Keratinocyte (primary cell): ENCODE results near the gene NEGR1. TPM values are rescaled to one million over a fixed set of nuclear protein-coding genes. Genes with fewer than 3 reads are reported as not detected.
A peak's percentile ranks its signal among the peaks of the same experiment; 100 is the strongest.

Experiments used
- DNase-seq: peaks from one replicate; pipeline ENCODE4 v3.0.0-alpha.2; 2011; ENCODE audit warnings: low read depth, missing footprints, low spot score
- FAIRE-seq: peaks from 2 replicates; lab custom pipeline; 2011; peaks lifted over from hg19 to GRCh38; lab: Jason Lieb, UNC
- H2AFZ ChIP-seq: 2 replicates; pipeline ENCODE4 v1.6.0; 2012; ENCODE audit warnings: low read length, control low read depth, inconsistent platforms; ENCODE audit not compliant: control insufficient read depth
- H3K27ac ChIP-seq: 2 replicates; pipeline ENCODE4 v1.5.1; 2011; ENCODE audit warnings: low read length; ENCODE audit not compliant: control insufficient read depth, insufficient read depth
- H3K27me3 ChIP-seq: 3 replicates; pipeline ENCODE4 v1.6.0; 2011; ENCODE audit warnings: low read length; ENCODE audit not compliant: control insufficient read depth, insufficient read depth; ENCODE audit errors: extremely low read depth
- H3K36me3 ChIP-seq, 2 experiments: 2 replicates in 1 of 2; 3 replicates in 1 of 2; pipeline ENCODE4 v1.5.1; 2011; ENCODE audit warnings: low read length in 2 of 2, mild to moderate bottlenecking in 1 of 2; ENCODE audit not compliant: control insufficient read depth in 2 of 2, insufficient read depth in 2 of 2; ENCODE audit errors: extremely low read depth in 1 of 2
- H3K4me1 ChIP-seq: 3 replicates; pipeline ENCODE4 v1.5.1; 2011; ENCODE audit warnings: low read length; ENCODE audit not compliant: control insufficient read depth, insufficient read depth; ENCODE audit errors: extremely low read depth
- H3K4me2 ChIP-seq: 3 replicates; pipeline ENCODE4 v1.6.0; 2011; ENCODE audit warnings: low read depth, low read length; ENCODE audit not compliant: control insufficient read depth, insufficient read depth; ENCODE audit errors: extremely low read depth
- H3K4me3 ChIP-seq, 3 experiments: fragments of 200-600 bp in 1 of 3; sonication (generic) in 1 of 3; 2 replicates in 2 of 3; 3 replicates in 1 of 3; pipeline ENCODE4 v1.5.1; 2011 to 2016; ENCODE audit warnings: low read length in 3 of 3, mild to moderate bottlenecking in 3 of 3, control low read depth in 2 of 3, inconsistent platforms in 1 of 3, low read depth in 1 of 3, mixed read lengths in 1 of 3, mixed run types in 1 of 3, moderate library complexity in 1 of 3; ENCODE audit not compliant: control insufficient read depth in 2 of 3, insufficient read depth in 2 of 3; ENCODE audit errors: extremely low read depth in 1 of 3
- H3K79me2 ChIP-seq: 2 replicates; pipeline ENCODE4 v1.6.0; 2012; ENCODE audit warnings: low read length; ENCODE audit not compliant: control insufficient read depth, insufficient read depth
- H3K9ac ChIP-seq: 3 replicates; pipeline ENCODE4 v1.6.0; 2011; ENCODE audit warnings: low read length; ENCODE audit not compliant: control insufficient read depth, insufficient read depth; ENCODE audit errors: extremely low read depth
- H3K9me1 ChIP-seq: 3 replicates; pipeline ENCODE4 v1.6.0; 2011; ENCODE audit warnings: low read length; ENCODE audit not compliant: control insufficient read depth, insufficient read depth; ENCODE audit errors: extremely low read depth
- H3K9me3 ChIP-seq: 2 replicates; pipeline ENCODE4 v1.5.1; 2012; ENCODE audit warnings: low read depth, low read length; ENCODE audit not compliant: control insufficient read depth
- H4K20me1 ChIP-seq: 3 replicates; pipeline ENCODE4 v1.6.0; 2011; ENCODE audit warnings: low read length; ENCODE audit not compliant: control insufficient read depth, insufficient read depth; ENCODE audit errors: extremely low read depth
- EZH2 ChIP-seq: IDR thresholded peaks from one replicate; pipeline ENCODE4 v1.6.1; 2012; ENCODE audit warnings: inconsistent platforms, mild to moderate bottlenecking, low read length, moderate library complexity
- dilution Hi-C: fragments of 300-500 bp; cut with MboI; formaldehyde crosslinking; loops from one replicate; pipeline ENCODE4 v1.7.0; 2020; ENCODE audit warnings: low sequenced_read_pairs; ENCODE audit not compliant: extremely low pct_ligation_motif_present
- polyA plus RNA-seq, 5 experiments: library from polyadenylated mRNA; depleted of rRNA in 3 of 5; stranded (reverse) in 3 of 5; stranded (forward) in 1 of 5; unstranded in 1 of 5; fragments of >200 nt; gene quantifications; 1 replicate in 1 of 5; 2 replicates in 3 of 5; 3 replicates in 1 of 5; pipeline versions ENCODE4 v1.2.1 to v1.2.3, GENCODE V29; 2011 to 2012; ENCODE audit warnings: missing spikeins in 2 of 5, low read depth in 1 of 5, low replicate concordance in 1 of 5
- TF ChIP-seq, protein P1 (sequence below), 3 experiments: IDR thresholded peaks in 1 of 3; conservative IDR thresholded peaks in 1 of 3; optimal IDR thresholded peaks in 1 of 3; 2 replicates in 2 of 3; 3 replicates in 1 of 3; pipeline versions ENCODE3 to v1.5.1; 2011; ENCODE audit warnings: low read length in 3 of 3, mild to moderate bottlenecking in 3 of 3, moderate library complexity in 2 of 3, control low read depth in 1 of 3, inconsistent platforms in 1 of 3; ENCODE audit not compliant: insufficient read depth in 2 of 3; ENCODE audit errors: extremely low read depth in 1 of 3

Gene NEGR1
- polyA plus RNA-seq, 1 donor (not counting 4 experiments of a cell fraction or from before 2014, with no cell fraction given): 1.6 TPM

DNA sequence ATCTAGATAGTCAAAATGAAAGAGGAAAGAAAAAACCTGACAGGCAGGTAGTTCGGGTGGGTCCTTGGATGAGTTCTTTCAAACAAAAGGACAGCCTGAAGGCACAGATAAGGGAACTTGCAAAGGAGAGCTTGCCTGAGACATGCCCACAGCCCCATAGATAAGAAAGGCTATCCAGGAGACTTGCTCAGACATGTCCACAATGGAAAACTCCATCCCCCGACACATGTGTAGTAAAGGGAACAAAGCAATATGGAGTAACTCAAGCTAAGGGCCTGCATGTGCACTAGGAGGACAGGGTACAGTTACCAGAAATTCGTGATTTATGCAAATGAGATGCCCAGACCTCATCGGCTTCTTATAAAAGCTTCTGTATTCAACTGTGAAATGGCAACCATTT, 281.5 kb downstream of the NEGR1 start:
- Histone ChIP-seq H3K79me2 (no peaks in the 10 kb centered on the region), H3K4me2 (peak overlapping the region; percentile 80), H3K4me1 (peaks cover 9% of the 10 kb centered on the region), H3K9me1 (no peaks in the 10 kb centered on the region), H3K9me3 (no peaks in the 10 kb centered on the region), H4K20me1 (no peaks in the 10 kb centered on the region), H3K27ac (peak overlapping the region; percentile 25), H3K36me3 (no peaks in the 10 kb centered on the region), H3K9ac (no peak overlapping the region), H2AFZ (peak overlapping the region; percentile 66), H3K27me3 (no peaks in the 10 kb centered on the region), H3K4me3 (peak overlapping the region in 2 of 3 experiments; percentile 22 to 46)
- TF ChIP-seq, protein P1, sequence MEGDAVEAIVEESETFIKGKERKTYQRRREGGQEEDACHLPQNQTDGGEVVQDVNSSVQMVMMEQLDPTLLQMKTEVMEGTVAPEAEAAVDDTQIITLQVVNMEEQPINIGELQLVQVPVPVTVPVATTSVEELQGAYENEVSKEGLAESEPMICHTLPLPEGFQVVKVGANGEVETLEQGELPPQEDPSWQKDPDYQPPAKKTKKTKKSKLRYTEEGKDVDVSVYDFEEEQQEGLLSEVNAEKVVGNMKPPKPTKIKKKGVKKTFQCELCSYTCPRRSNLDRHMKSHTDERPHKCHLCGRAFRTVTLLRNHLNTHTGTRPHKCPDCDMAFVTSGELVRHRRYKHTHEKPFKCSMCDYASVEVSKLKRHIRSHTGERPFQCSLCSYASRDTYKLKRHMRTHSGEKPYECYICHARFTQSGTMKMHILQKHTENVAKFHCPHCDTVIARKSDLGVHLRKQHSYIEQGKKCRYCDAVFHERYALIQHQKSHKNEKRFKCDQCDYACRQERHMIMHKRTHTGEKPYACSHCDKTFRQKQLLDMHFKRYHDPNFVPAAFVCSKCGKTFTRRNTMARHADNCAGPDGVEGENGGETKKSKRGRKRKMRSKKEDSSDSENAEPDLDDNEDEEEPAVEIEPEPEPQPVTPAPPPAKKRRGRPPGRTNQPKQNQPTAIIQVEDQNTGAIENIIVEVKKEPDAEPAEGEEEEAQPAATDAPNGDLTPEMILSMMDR (optimal IDR thresholded peaks at IDR 0.05 in 1 of 3, IDR thresholded peaks at IDR 0.05 in 1 of 3, conservative IDR thresholded peaks at IDR 0.05 in 1 of 3; ENCODE audit: extremely low read depth in 1 of 3, insufficient read depth in 2 of 3, low read length in 3 of 3): no peak
- TF ChIP-seq EZH2: no peak
- DNase-seq: peak; percentile 86
- dilution Hi-C loops: no loop called here
- FAIRE-seq: peak; percentile 96

DNA sequence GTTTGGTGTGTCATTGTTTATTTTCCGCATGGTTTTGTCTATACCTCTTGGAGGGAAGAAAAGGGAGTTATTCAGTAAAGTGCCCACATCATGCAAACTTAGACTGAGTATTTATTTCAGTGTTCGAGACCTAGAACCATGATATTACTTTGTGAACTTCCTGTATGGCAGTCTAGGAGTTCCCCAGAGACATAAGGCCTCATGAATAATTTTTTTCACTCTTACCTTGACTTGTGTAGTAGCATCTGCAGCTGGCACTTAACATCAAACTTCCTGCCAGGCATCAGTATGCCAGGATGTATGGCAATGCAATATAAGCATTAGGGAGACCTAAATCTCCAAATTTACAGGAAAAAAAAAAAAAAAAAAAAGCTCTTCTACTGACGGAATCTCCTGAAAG, 287.7 kb downstream of the NEGR1 start:
- H3K79me2 ChIP-seq: no peaks in the 10 kb centered on the region
- H3K9me3 ChIP-seq: no peaks in the 10 kb centered on the region
- FAIRE-seq (no peak), DNase-seq (no peak)
- dilution Hi-C loops: no loop called here
- H3K36me3 ChIP-seq: no peaks in the 10 kb centered on the region
- TF ChIP-seq, protein P1 (optimal IDR thresholded peaks at IDR 0.05 in 1 of 3, IDR thresholded peaks at IDR 0.05 in 1 of 3, conservative IDR thresholded peaks at IDR 0.05 in 1 of 3; ENCODE audit: extremely low read depth in 1 of 3, insufficient read depth in 2 of 3, low read length in 3 of 3): no peak
- TF ChIP-seq EZH2: no peak
- no peak overlapping the region for H2AFZ ChIP-seq
- H3K4me2 ChIP-seq: no peak overlapping the region
- H3K9ac ChIP-seq: no peak overlapping the region
- H3K27ac ChIP-seq: no peak overlapping the region
- H3K9me1 ChIP-seq: no peaks in the 10 kb centered on the region
- no peak overlapping the region for H3K4me3 ChIP-seq
- no peaks in the 10 kb centered on the region for H4K20me1 ChIP-seq
- no peaks in the 10 kb centered on the region for H3K27me3 ChIP-seq
- H3K4me1 ChIP-seq: no peaks in the 10 kb centered on the region
